EL (cell line): ENCODE results near the gene CORO2A.
A peak's percentile ranks its signal among the peaks of the same experiment; 100 is the strongest.
"Not testable (repeated sequence)": the region's sequence is repeated elsewhere in the genome, so short reads cannot be mapped to it uniquely, and the experiment has no call there.

Experiments
- DNase-seq: peaks from one replicate; pipeline ENCODE4 v3.0.0-alpha.2; 2016

The CORO2A gene

GRCh38 chr9:98078895-98079294 is 113.5 kb downstream of the CORO2A start:
- no peak for DNase-seq

- DNase-seq: not testable (repeated sequence)
These were observed 115.9 kb downstream of the CORO2A start for GRCh38 chr9:98076514-98076890.

- DNase-seq: peak; percentile 68
These were observed 117.1 kb downstream of the CORO2A start for GRCh38 chr9:98075332-98075805.

- peak; percentile 69 for DNase-seq
These were observed 118.1 kb downstream of the CORO2A start for GRCh38 chr9:98074115-98074990.

- DNase-seq: no peak
These were observed 120.7 kb downstream of the CORO2A start for GRCh38 chr9:98071737-98072136.
